Erythroblast (primary cell): ENCODE results near the gene SLC35E4.

Source experiments
- GATA1 ChIP-seq: IDR thresholded peaks from 2 replicates; pipeline ENCODE4 v1.6.1; 2011; ENCODE audit warnings: low read depth, mild to moderate bottlenecking, control low read depth, low read length, moderate library complexity
- POLR2A ChIP-seq: IDR thresholded peaks from 2 replicates; pipeline ENCODE4 v1.6.1; 2011; ENCODE audit warnings: mild to moderate bottlenecking, low read length

DNA sequence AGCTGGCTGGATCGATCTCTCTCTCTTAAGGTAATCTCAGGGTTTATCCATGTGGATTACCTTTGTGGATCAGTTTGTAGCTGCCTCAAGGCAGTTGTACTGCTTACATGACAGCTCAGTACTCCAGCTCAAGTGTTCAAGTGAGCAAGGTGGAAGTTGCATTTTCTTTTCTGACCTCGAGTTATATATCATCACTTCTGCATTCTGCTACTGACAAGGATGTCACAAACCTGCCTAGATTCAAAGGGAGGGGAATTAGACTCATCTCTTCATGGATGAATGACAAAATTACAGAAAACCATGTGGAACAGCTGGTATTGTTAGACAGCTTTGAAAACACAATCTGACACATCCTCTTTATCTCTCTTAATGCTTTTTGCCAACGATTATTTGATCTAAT lies 34.7 kb upstream of the SLC35E4 start:
- TF ChIP-seq POLR2A (no peak), GATA1 (no peak)
